Measurements from ENCODE around the gene AFF2. TPM values are rescaled to one million over a fixed set of nuclear protein-coding genes. Genes with fewer than 3 reads are reported as not detected.

AFF2 gene
- total RNA-seq, 1 donor from 2014 or later: 10.9 TPM

- H3K27ac ChIP-seq: no peak overlapping the region
- no peaks in the 10 kb centered on the region for H3K27me3 ChIP-seq (ENCODE audit: low read depth)
- no peak for DNase-seq
- intact Hi-C loops (cut with DNase I): no loop called here
- no peak overlapping the region for H3K4me3 ChIP-seq
- no peak for ATAC-seq
- H3K9me3 ChIP-seq: no peaks in the 10 kb centered on the region
- no peaks in the 10 kb centered on the region for H3K36me3 ChIP-seq
- TF ChIP-seq CTCF (IDR thresholded peaks at IDR 0.05): no peak
- H3K4me1 ChIP-seq: no peaks in the 10 kb centered on the region
Observed at GRCh38 chrX:148647651-148648050, 147.2 kb downstream of the AFF2 start.

- H3K36me3 ChIP-seq: no peaks in the 10 kb centered on the region
- intact Hi-C loops (cut with DNase I): no loop called here
- DNase-seq (no peak), ATAC-seq (no peak)
- H3K4me3 ChIP-seq: no peak overlapping the region
- no peak for TF ChIP-seq CTCF (IDR thresholded peaks at IDR 0.05)
- H3K4me1 ChIP-seq: no peaks in the 10 kb centered on the region
- no peaks in the 10 kb centered on the region for H3K9me3 ChIP-seq
- no peaks in the 10 kb centered on the region for H3K27me3 ChIP-seq (ENCODE audit: low read depth)
- no peak overlapping the region for H3K27ac ChIP-seq
Observed at GRCh38 chrX:148649145-148649795, 148.9 kb downstream of the AFF2 start.

- no peaks in the 10 kb centered on the region for H3K27me3 ChIP-seq (ENCODE audit: low read depth)
- no peak for TF ChIP-seq CTCF (IDR thresholded peaks at IDR 0.05)
- no peak overlapping the region for H3K27ac ChIP-seq
- no peaks in the 10 kb centered on the region for H3K4me1 ChIP-seq
- DNase-seq (no peak), ATAC-seq (no peak)
- intact Hi-C loops (cut with DNase I): no loop called here
- no peaks in the 10 kb centered on the region for H3K36me3 ChIP-seq
- H3K9me3 ChIP-seq: no peaks in the 10 kb centered on the region
- H3K4me3 ChIP-seq: no peak overlapping the region
Observed at GRCh38 chrX:148658115-148658730, 157.8 kb downstream of the AFF2 start.

GRCh38 chrX:148659481-148659880, 159.1 kb downstream of the AFF2 start:
- H3K27me3 ChIP-seq (ENCODE audit: low read depth): no peaks in the 10 kb centered on the region
- no peaks in the 10 kb centered on the region for H3K36me3 ChIP-seq
- intact Hi-C loops (cut with DNase I): no loop called here
- TF ChIP-seq CTCF (IDR thresholded peaks at IDR 0.05): no peak
- H3K4me1 ChIP-seq: no peaks in the 10 kb centered on the region
- H3K9me3 ChIP-seq: no peaks in the 10 kb centered on the region
- ATAC-seq (no peak), DNase-seq (no peak)
- H3K4me3 ChIP-seq: no peak overlapping the region
- H3K27ac ChIP-seq: no peak overlapping the region

- Histone ChIP-seq H3K9me3 (no peaks in the 10 kb centered on the region), H3K27ac (no peak overlapping the region), H3K4me1 (no peaks in the 10 kb centered on the region), H3K36me3 (no peaks in the 10 kb centered on the region), H3K27me3 (ENCODE audit: low read depth) (no peaks in the 10 kb centered on the region), H3K4me3 (no peak overlapping the region)
- ATAC-seq (no peak), DNase-seq (no peak)
- intact Hi-C loops (cut with DNase I): no loop called here
- TF ChIP-seq CTCF (IDR thresholded peaks at IDR 0.05): no peak
Observed at GRCh38 chrX:148661035-148661434, 160.6 kb downstream of the AFF2 start.
